Prostate gland (tissue), 2 donors: ENCODE data around the gene WDFY4.

Experiments used
- POLR2A ChIP-seq: fragments of 450-650 bp; IDR thresholded peaks from one replicate; pipeline ENCODE4 v1.6.1; 2016; ENCODE audit warnings: antibody characterized with exemption, mild to moderate bottlenecking
- POLR2AphosphoS5 ChIP-seq: sonication (generic); formaldehyde crosslinking; IDR thresholded peaks from one replicate; pipeline ENCODE4 v1.6.1; 2017; ENCODE audit warnings: antibody characterized with exemption
- TF ChIP-seq, protein P1 (sequence below), 4 experiments: fragments of 200-600 bp in 2 of 4; fragments of 450-650 bp in 2 of 4; sonication (generic) in 2 of 4; IDR thresholded peaks; 1 replicate in 3 of 4; 2 replicates in 1 of 4; pipeline ENCODE4 v1.5.1; 2016 to 2019; ENCODE audit warnings: antibody characterized with exemption in 4 of 4, mild to moderate bottlenecking in 2 of 4, moderate library complexity in 2 of 4

DNA sequence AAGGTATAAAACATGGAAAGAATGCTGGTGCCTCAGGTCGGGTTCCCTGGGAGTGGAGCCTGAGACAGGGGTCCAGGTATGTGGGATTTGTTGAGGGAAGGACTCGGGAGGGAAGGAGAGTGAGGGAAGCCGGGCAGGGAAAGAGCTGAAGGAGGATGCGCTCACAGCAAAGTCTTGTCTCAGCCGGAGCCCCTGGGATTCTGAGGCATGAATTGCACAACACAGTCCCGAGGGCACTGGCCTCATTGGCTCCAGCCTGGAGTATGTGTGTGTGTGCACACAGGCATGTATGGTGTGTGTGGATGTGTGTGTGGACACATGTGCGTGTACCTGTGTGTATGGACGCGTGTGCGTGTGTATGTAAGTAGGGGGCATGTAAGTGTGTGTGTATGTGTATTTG, 87.4 kb downstream of the WDFY4 start:
- TF ChIP-seq, protein P1, sequence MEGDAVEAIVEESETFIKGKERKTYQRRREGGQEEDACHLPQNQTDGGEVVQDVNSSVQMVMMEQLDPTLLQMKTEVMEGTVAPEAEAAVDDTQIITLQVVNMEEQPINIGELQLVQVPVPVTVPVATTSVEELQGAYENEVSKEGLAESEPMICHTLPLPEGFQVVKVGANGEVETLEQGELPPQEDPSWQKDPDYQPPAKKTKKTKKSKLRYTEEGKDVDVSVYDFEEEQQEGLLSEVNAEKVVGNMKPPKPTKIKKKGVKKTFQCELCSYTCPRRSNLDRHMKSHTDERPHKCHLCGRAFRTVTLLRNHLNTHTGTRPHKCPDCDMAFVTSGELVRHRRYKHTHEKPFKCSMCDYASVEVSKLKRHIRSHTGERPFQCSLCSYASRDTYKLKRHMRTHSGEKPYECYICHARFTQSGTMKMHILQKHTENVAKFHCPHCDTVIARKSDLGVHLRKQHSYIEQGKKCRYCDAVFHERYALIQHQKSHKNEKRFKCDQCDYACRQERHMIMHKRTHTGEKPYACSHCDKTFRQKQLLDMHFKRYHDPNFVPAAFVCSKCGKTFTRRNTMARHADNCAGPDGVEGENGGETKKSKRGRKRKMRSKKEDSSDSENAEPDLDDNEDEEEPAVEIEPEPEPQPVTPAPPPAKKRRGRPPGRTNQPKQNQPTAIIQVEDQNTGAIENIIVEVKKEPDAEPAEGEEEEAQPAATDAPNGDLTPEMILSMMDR (IDR thresholded peaks at IDR 0.05), result no peak
- no peak for TF ChIP-seq POLR2A
- TF ChIP-seq POLR2AphosphoS5, result no peak
